Choroid plexus epithelial cell (primary cell): ENCODE measurements around the gene ANKRD53.

ENCODE experiments used
- DNase-seq: peaks from one replicate; pipeline ENCODE4 v3.0.0-alpha.2; 2010; ENCODE audit warnings: low read depth
- H3K4me3 ChIP-seq: 2 replicates; pipeline ENCODE4 v1.5.1; 2011; ENCODE audit warnings: low read depth, mild to moderate bottlenecking, control low read depth, low read length, moderate library complexity
- TF ChIP-seq, protein P1 (sequence below): conservative IDR thresholded peaks from 2 replicates; pipeline ENCODE4 v1.5.1; 2011; ENCODE audit warnings: low read depth, mild to moderate bottlenecking, control low read depth, inconsistent platforms, low read length, moderate library complexity

The ANKRD53 gene

GRCh38 chr2:70959271-70959761, 19.1 kb upstream of the ANKRD53 start:
- no peak for DNase-seq
- no peak overlapping the region for H3K4me3 ChIP-seq
- TF ChIP-seq, protein P1, sequence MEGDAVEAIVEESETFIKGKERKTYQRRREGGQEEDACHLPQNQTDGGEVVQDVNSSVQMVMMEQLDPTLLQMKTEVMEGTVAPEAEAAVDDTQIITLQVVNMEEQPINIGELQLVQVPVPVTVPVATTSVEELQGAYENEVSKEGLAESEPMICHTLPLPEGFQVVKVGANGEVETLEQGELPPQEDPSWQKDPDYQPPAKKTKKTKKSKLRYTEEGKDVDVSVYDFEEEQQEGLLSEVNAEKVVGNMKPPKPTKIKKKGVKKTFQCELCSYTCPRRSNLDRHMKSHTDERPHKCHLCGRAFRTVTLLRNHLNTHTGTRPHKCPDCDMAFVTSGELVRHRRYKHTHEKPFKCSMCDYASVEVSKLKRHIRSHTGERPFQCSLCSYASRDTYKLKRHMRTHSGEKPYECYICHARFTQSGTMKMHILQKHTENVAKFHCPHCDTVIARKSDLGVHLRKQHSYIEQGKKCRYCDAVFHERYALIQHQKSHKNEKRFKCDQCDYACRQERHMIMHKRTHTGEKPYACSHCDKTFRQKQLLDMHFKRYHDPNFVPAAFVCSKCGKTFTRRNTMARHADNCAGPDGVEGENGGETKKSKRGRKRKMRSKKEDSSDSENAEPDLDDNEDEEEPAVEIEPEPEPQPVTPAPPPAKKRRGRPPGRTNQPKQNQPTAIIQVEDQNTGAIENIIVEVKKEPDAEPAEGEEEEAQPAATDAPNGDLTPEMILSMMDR = no peak

GRCh38 chr2:70959851-70960832, 18.3 kb upstream of the ANKRD53 start:
- DNase-seq = no peak
- no peak overlapping the region for H3K4me3 ChIP-seq
- TF ChIP-seq, protein P1 = no peak

- DNase-seq = no peak
Measured at GRCh38 chr2:70960833-70961647, 17.4 kb upstream of the ANKRD53 start.

GRCh38 chr2:70961648-70961994, 16.8 kb upstream of the ANKRD53 start:
- DNase-seq = no peak
- H3K4me3 ChIP-seq = no peak overlapping the region
- TF ChIP-seq, protein P1 = no peak

More at GRCh38 chr2:70960833-70961647, 17.4 kb upstream of the ANKRD53 start:
- no peak overlapping the region for H3K4me3 ChIP-seq
- TF ChIP-seq, protein P1 = peak; percentile 12

DNA sequence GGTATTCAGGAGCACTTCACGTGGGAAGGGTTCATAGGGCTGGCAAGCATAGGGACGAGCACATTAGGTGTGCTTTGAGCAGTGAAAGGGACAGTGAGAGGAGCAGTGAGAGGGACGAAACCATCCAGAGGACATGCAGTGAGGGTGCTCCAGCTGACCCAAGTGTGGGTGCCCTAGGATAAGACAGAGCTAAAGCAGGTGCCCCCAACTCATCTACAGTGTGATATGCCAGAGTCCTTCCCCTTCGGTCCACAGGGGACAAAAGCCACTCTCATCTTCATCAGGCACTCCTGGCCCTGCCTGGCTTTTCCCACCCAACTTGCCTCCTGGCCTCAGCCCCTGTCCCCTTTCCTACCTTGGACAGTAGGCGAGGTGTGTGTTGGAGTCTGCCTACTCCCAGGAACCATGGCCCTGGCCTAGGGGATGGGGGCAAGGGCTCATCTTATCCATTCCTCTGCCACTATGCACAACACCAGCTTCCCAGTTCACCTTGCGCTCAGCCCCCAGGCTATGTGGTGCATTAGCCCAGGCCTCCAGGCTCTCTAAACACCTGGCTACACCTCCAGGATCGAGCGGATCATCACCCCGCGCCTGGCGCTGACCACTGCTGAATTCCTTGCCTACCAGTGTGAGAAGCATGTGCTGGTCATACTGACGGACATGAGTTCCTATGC, 16.1 kb upstream of the ANKRD53 start:
- TF ChIP-seq, protein P1 = no peak
- H3K4me3 ChIP-seq = no peak overlapping the region
- no peak for DNase-seq
